Lower lobe of right lung (tissue), 2 donors: ENCODE results near the gene LPCAT2. TPM values are rescaled to one million over a fixed set of nuclear protein-coding genes. Genes with fewer than 3 reads are reported as not detected.
A peak's percentile ranks its signal among the peaks of the same experiment; 100 is the strongest.

Source experiments
- ATAC-seq, 2 donors: fragments of 200-7000 bp; cut with Tn5 transposase; one replicate each; pipeline ENCODE4 v1.9.1; 2020 to 2022; ENCODE audit warnings: mild to moderate bottlenecking in 2 of 2, moderate library complexity in 2 of 2
- DNase-seq: peaks from one replicate; pipeline ENCODE4 v3.0.0-alpha.2; 2020
- H3K27ac ChIP-seq: fragments of 200-600 bp; one replicate; pipeline ENCODE4 v1.8.0; 2022
- H3K27me3 ChIP-seq: fragments of 200-600 bp; one replicate; pipeline ENCODE4 v1.8.0; 2022; ENCODE audit warnings: low read depth
- H3K36me3 ChIP-seq: fragments of 200-600 bp; one replicate; pipeline ENCODE4 v1.8.0; 2022; ENCODE audit warnings: mild to moderate bottlenecking
- H3K4me1 ChIP-seq: fragments of 200-600 bp; one replicate; pipeline ENCODE4 v1.8.0; 2022
- H3K4me3 ChIP-seq: fragments of 200-600 bp; one replicate; pipeline ENCODE4 v1.8.0; 2022; ENCODE audit warnings: mild to moderate bottlenecking
- H3K9me3 ChIP-seq: fragments of 200-600 bp; one replicate; pipeline ENCODE4 v1.8.0; 2022
- intact Hi-C: fragments of 100-400 bp; cut with DNase I; formaldehyde crosslinking; loops from one replicate; pipeline ENCODE4 v1.11.0; 2022
- total RNA-seq: library from RNA; stranded (reverse); fragmentation: NEBNext Ultra II Directional; extraction: Animal tissue kit (Norgen Biotek cat#: 25700); gene quantifications from one replicate; pipeline ENCODE4 v1.2.1, GENCODE V29; 2021
- TF ChIP-seq, protein P1 (sequence below): fragments of 200-600 bp; IDR thresholded peaks from one replicate; pipeline ENCODE4 v1.8.0; 2022; ENCODE audit warnings: antibody characterized with exemption, mild to moderate bottlenecking
- donor health status: DM: no; HTN: yes; CAD: no; lungs with severe emphysema.

Gene LPCAT2
- total RNA-seq, 1 donor from 2014 or later = 35.8 TPM

DNA sequence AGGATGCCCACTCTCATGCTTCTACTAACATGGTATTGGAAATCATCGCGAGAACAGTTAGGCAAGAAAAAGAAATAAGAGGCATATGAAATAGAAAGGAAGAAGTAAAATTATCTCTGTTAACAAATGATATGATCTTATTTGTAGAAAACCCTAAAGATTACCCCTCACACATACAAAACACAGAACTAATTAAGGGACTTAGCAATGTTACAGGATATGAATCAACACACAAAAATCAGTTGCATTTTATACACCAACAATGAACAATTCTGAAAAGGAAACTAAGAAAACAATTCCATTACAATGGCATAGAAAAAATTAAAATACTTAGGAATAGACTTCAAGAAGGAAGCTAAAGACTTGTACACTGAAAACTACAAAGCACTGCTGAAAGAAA, 54.9 kb downstream of the LPCAT2 start:
- Histone ChIP-seq H3K36me3 (no peaks in the 10 kb centered on the region), H3K27ac (no peak overlapping the region), H3K4me3 (no peak overlapping the region), H3K9me3 (no peaks in the 10 kb centered on the region), H3K4me1 (peaks cover 27% of the 10 kb centered on the region), H3K27me3 (no peaks in the 10 kb centered on the region)
- TF ChIP-seq, protein P1, sequence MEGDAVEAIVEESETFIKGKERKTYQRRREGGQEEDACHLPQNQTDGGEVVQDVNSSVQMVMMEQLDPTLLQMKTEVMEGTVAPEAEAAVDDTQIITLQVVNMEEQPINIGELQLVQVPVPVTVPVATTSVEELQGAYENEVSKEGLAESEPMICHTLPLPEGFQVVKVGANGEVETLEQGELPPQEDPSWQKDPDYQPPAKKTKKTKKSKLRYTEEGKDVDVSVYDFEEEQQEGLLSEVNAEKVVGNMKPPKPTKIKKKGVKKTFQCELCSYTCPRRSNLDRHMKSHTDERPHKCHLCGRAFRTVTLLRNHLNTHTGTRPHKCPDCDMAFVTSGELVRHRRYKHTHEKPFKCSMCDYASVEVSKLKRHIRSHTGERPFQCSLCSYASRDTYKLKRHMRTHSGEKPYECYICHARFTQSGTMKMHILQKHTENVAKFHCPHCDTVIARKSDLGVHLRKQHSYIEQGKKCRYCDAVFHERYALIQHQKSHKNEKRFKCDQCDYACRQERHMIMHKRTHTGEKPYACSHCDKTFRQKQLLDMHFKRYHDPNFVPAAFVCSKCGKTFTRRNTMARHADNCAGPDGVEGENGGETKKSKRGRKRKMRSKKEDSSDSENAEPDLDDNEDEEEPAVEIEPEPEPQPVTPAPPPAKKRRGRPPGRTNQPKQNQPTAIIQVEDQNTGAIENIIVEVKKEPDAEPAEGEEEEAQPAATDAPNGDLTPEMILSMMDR = no peak
- ATAC-seq (no peak), DNase-seq (no peak)
- intact Hi-C loops = no loop called here

DNA sequence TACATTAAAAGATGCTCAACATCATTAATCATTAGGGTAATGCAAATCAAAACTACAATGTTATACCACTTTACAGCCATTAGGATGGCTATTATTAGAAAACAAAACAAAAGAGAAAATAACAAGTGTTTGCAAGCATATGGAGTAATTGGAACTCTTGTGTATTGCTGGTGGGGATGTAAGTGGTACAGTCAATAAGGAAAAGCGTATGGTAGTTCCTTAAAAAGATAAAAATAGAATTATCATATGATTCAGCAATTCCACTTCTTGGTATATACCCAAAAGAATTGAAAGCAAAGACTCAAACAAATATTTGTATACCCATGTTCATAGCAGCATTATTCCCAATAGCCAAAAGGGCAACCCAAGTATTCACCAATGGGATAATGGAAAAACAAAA, 56.2 kb downstream of the LPCAT2 start:
- TF ChIP-seq, protein P1 = no peak
- ATAC-seq = no peak
- no peaks in the 10 kb centered on the region for H3K27me3 ChIP-seq

DNA sequence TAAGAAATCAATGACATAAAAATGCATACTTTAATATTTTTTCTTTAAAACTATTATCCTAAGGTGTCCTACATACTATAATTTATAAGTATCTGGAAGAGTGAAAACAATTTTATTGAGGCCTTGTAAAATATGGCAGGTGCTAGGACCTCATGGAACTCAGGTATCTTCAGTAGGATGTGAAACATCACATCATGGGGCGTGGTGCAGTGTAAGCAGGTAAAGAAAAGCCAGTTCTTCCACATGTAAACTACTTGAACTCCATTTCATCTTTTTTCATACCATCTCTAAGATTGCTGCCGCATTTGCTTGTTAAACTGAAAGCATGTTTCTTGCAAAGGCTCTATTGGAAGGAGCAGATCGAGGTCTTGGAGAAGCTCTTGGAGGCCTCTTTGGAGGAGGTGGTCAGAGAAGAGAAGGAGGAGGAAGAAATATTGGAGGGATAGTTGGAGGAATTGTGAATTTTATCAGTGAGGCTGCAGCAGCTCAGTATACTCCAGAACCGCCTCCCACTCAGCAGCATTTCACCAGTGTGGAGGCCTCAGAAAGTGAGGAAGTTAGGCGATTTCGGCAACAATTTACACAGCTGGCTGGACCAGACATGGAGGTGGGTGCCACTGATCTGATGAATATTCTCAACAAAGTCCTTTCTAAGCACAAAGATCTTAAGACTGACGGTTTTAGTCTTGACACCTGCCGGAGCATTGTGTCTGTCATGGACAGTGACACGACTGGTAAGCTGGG, 57.7 kb downstream of the LPCAT2 start, which contains the start of gene CAPNS2:
Gene CAPNS2 (plus strand): TSS at position 253 of the 744 bp plus-strand sequence. CDS start 73 bp downstream, at position 326.
- Histone ChIP-seq H3K27ac (no peak within 1 kb of the TSS), H3K36me3 (no peaks in the 10 kb centered on the region), H3K4me1 (peaks cover 28% of the 10 kb centered on the region), H3K9me3 (no peaks in the 10 kb centered on the region), H3K27me3 (no peaks in the 10 kb centered on the region), H3K4me3 (no peak within 1 kb of the TSS)
- intact Hi-C loops = no loop called here
- DNase-seq = peak; percentile 43
- TF ChIP-seq, protein P1 = no peak
- ATAC-seq = peak; percentile 46 to 53

More for the DNA sequence above, 56.2 kb downstream of the LPCAT2 start:
- Histone ChIP-seq H3K4me3 (no peak overlapping the region), H3K36me3 (no peaks in the 10 kb centered on the region), H3K9me3 (no peaks in the 10 kb centered on the region), H3K27ac (no peak overlapping the region), H3K4me1 (peaks cover 28% of the 10 kb centered on the region)
- intact Hi-C loops = no loop called here
- no peak for DNase-seq

DNA sequence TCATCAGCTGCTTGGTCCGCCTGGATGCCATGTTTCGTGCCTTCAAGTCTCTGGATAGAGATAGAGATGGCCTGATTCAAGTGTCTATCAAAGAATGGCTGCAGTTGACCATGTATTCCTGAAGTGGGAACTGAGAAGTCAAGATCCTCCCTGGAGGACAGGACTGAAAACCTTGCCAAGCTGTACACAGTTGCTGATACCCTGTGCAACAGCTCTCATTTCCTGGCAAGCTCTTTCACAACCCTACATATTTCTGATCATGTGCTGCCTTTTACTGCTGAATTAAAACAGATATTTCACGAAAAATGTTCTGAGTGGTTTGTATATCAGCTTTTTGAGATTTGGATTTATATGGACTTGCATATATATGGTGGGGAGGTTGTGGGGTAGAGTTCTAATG, 58.5 kb downstream of the LPCAT2 start:
- Histone ChIP-seq H3K9me3 (no peaks in the 10 kb centered on the region), H3K4me1 (peaks cover 28% of the 10 kb centered on the region), H3K36me3 (no peaks in the 10 kb centered on the region), H3K27ac (no peak overlapping the region), H3K4me3 (no peak overlapping the region), H3K27me3 (no peaks in the 10 kb centered on the region)
- ATAC-seq (peak; percentile 69 to 77), DNase-seq (no peak)
- TF ChIP-seq, protein P1 = no peak
- intact Hi-C loops = no loop called here

DNA sequence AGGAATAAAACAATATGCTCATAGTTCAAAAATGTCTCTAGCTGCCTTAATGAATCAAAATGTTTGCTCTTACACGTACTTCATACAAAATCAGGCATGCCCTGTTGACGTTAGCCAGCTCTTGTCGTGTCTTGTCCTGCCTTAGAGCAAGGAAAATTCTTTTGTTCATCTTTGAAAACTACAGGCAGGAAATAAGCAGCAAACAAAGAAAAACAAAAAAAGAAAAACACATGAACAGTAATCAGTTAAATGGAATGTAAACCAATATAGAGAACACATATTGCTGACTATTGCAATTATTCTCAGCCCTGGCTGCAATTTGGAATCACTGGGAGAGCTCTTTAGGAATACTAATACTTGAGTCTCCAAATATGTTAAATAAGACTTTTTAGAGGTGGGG, 59.3 kb downstream of the LPCAT2 start:
- ATAC-seq (no peak), DNase-seq (no peak)
- TF ChIP-seq, protein P1 = no peak
- H3K4me3 ChIP-seq = no peak overlapping the region
- no peaks in the 10 kb centered on the region for H3K27me3 ChIP-seq
- no peak overlapping the region for H3K27ac ChIP-seq
- no peaks in the 10 kb centered on the region for H3K36me3 ChIP-seq
- H3K9me3 ChIP-seq = no peaks in the 10 kb centered on the region
- H3K4me1 ChIP-seq = peaks cover 28% of the 10 kb centered on the region
- intact Hi-C loops = no loop called here
